ENCODE measurements around the gene C11orf52. TPM values are rescaled to one million over a fixed set of nuclear protein-coding genes. Genes with fewer than 3 reads are reported as not detected.

The C11orf52 gene
- total RNA-seq, 3 donors from 2014 or later, result not detected

DNA sequence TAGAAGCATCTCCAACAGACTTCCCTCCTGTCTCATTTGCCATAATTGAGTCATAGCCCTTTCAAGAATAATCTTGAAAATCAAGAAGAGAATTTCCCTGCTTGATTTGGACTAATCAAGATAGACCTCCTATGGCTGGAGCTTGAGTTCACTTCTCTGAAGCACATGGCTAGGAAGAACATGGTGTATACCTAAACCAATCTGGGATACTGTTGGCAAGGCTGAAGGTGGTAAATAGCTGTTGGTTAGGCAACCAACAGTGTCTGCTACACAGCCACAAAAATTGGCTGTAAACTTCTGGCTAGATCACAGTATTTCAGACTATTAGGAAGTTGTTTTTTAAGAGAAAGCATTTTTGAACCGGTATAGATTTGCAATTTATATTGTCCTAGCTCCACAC, 12.0 kb upstream of the C11orf52 start:
- no peak for ATAC-seq
- Mint-ChIP-seq H3K9me3 (peaks cover 6% of the 10 kb centered on the region), H3K4me3 (no peak overlapping the region), H3K36me3 (ENCODE audit: insufficient read depth) (no peaks in the 10 kb centered on the region), H3K4me1 (ENCODE audit: low read depth) (no peaks in the 10 kb centered on the region), H3K27me3 (ENCODE audit: low read depth) (peaks cover 18% of the 10 kb centered on the region)
- no peak for DNase-seq

DNA sequence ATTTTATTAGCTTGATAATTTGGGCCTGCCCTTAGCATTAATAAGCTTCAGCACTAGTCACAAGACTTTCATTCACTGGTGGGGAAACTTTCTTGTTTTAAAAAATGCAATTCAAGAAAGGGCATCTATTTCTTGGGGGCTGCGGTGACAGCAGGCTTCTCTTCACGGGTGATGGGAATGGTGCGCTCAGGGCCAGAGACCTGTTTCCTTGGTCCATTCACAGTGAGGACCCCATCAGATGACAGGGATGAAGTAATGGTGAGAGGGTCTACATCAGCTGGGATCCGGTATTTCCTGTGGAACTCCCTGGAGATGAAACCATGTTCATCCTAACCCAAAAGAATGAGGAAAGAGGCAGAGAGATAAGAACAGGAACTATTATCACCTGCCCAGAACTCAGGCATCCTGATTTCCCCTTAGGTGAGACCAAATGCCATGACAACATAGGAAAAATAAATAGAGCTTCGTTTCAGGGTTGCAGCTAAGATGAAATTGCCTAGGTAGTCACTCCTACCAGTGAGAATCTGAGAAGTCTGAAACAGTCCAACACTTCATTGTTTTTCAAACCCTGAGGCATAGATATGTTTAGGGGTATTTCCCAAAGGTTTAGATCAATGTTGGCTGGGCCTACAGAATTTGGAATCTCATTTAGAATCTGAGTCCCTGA, 9.9 kb upstream of the C11orf52 start:
- DNase-seq (no peak), ATAC-seq (no peak)
- H3K4me1 Mint-ChIP-seq (ENCODE audit: low read depth), result no peaks in the 10 kb centered on the region
- H3K27me3 Mint-ChIP-seq (ENCODE audit: low read depth), result peaks cover 33% of the 10 kb centered on the region
- no peak overlapping the region for H3K4me3 Mint-ChIP-seq
- no peaks in the 10 kb centered on the region for H3K36me3 Mint-ChIP-seq (ENCODE audit: insufficient read depth)
- H3K9me3 Mint-ChIP-seq, result peaks cover 6% of the 10 kb centered on the region

DNA sequence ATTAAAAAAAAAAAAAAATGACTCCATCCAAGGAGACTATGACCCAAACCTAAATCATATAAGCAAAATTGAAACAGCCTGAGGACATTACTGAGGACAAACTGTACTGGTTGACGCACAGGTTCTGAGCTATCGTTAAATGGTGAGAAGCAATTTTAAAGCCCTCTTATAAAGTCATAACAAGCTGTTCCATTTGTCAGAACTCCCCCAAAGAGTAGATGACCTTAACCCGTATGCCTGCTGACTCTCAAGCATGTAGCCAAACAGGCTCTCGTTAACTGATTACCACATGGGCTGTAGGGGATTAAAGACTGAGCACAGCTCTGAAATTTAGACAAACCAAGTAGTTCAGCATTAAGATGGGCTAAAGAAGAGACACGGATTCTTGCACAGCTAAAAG, 9.3 kb upstream of the C11orf52 start:
- H3K36me3 Mint-ChIP-seq (ENCODE audit: insufficient read depth), result no peaks in the 10 kb centered on the region
- peaks cover 39% of the 10 kb centered on the region for H3K27me3 Mint-ChIP-seq (ENCODE audit: low read depth)
- H3K4me3 Mint-ChIP-seq, result no peak overlapping the region
- peaks cover 6% of the 10 kb centered on the region for H3K9me3 Mint-ChIP-seq
- ATAC-seq (no peak), DNase-seq (no peak)
- H3K4me1 Mint-ChIP-seq (ENCODE audit: low read depth), result no peaks in the 10 kb centered on the region

DNA sequence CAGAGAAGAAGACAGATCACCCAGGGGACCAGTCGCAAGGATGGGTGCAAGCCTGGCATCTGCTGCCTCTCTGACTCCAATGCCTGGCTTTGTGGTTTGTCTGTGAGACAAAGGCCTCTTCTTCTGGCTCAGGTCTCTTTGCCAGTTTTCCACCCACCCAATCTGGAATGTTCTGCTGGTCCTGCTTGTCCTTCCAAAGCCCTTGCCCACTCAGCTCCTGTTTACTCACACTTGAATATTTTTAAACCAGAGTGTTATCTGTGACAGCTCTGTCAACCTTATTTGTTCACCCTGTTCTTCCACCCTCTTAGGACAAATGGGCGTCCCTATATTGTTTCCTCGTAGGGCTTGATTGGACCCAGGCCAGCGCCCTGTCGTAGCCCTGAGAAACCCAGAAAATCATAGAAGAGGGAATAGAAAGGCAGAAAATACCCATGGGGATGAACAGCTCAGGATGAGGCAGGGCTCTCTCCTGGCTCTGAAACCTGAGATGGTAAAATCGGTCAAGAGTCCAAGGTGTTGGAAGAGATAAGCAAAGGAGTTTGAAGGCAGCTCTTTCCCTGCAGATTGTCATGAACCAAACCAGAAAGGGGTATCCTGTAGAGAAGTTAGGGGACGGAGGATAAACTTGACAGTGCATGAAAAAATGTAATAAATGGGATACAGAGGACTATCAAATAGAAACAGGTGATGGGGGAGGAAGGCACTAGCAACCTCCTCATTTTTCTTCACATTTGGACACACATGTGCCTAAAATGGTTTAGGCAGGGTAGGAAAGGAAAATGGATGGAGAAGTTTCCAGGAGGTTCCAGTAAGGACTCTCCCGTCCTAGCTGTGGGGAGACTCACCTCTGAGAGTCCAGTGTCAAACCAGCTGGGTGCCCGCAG, 7.8 kb upstream of the C11orf52 start:
- H3K4me1 Mint-ChIP-seq (ENCODE audit: low read depth), result no peaks in the 10 kb centered on the region
- H3K9me3 Mint-ChIP-seq, result no peaks in the 10 kb centered on the region
- ATAC-seq (no peak), DNase-seq (no peak)
- H3K27me3 Mint-ChIP-seq (ENCODE audit: low read depth), result peaks cover 47% of the 10 kb centered on the region
- H3K36me3 Mint-ChIP-seq (ENCODE audit: insufficient read depth), result no peaks in the 10 kb centered on the region
- H3K4me3 Mint-ChIP-seq, result no peak overlapping the region

DNA sequence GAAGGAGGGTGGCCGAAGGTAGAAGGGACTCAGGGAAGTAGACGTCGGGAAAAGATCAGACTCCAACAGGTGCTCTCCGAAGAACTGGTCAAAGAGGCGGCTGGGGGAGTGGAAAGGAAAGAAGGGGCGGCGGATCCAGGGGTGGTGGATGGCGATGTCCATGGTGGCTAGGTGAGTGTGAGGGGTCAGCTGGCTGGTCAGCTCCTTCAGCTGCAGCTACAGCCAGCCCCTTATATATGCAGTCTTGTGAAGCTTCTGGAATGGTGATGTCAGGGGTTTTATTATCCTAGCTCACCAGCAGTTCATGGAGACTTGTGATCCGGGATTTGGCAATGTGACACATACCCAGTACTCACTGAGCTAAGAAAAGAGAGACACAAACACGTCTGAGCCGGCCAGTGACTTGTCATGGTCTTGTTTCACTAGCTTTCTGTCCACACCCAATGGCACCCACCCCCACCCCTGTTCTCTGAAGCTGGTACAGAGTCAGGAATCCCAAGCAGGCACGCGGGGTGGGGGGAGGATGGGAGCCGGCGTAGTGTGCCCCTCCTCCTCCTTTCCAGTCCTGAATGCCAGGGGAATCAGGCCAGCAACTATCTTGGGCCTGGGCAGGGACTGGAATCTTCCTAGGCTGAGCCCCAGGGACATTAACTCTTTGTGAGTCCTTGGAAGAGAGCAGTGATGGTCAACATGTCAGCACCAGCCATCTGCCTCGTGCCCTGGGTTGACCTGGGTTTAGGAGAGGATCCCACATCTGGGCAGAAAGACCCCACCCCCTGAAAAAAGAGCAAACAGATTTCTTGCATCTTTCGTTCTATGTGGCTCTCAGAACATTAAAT, 6.9 kb upstream of the C11orf52 start, which contains the start of gene CRYAB:
CRYAB (minus strand) TSS at position 208 of the 839 bp plus-strand sequence; CDS start at position 162, 46 bp downstream.
- Mint-ChIP-seq H3K36me3 (ENCODE audit: insufficient read depth) (no peaks in the 10 kb centered on the region), H3K27me3 (ENCODE audit: low read depth) (peaks cover 56% of the 10 kb centered on the region), H3K4me1 (ENCODE audit: low read depth) (no peaks in the 10 kb centered on the region), H3K4me3 (no peak within 1 kb of the TSS), H3K9me3 (no peaks in the 10 kb centered on the region)
- DNase-seq, result no peak
- no peak for ATAC-seq

DNA sequence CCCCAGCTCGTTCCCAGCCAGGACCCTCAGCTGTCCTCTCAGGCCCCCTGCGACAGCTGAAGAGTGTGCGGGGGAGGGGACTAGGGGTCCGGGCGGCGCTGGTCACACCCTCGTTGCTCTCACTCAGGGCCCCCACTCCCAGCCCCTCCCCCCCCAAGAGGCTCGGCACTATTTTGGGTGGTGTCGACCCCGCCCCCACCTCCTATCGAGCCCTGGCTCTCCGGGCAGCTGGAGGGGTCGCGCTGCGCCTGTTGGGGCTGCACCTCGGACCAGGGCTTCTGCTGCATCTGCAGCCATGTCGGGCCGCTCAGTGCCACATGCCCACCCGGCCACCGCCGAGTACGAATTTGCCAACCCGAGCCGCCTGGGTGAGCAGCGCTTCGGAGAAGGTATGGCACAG, 6.2 kb upstream of the C11orf52 start, which contains the start of gene HSPB2:
HSPB2 (plus strand) TSS at position 200 of the 400 bp plus-strand sequence; CDS start at position 296, 96 bp downstream.
- ATAC-seq (no peak), DNase-seq (no peak)
- Mint-ChIP-seq H3K4me3 (no peak within 1 kb of the TSS), H3K36me3 (ENCODE audit: insufficient read depth) (no peaks in the 10 kb centered on the region), H3K27me3 (ENCODE audit: low read depth) (peaks cover 60% of the 10 kb centered on the region), H3K9me3 (no peaks in the 10 kb centered on the region), H3K4me1 (ENCODE audit: low read depth) (no peaks in the 10 kb centered on the region)

DNA sequence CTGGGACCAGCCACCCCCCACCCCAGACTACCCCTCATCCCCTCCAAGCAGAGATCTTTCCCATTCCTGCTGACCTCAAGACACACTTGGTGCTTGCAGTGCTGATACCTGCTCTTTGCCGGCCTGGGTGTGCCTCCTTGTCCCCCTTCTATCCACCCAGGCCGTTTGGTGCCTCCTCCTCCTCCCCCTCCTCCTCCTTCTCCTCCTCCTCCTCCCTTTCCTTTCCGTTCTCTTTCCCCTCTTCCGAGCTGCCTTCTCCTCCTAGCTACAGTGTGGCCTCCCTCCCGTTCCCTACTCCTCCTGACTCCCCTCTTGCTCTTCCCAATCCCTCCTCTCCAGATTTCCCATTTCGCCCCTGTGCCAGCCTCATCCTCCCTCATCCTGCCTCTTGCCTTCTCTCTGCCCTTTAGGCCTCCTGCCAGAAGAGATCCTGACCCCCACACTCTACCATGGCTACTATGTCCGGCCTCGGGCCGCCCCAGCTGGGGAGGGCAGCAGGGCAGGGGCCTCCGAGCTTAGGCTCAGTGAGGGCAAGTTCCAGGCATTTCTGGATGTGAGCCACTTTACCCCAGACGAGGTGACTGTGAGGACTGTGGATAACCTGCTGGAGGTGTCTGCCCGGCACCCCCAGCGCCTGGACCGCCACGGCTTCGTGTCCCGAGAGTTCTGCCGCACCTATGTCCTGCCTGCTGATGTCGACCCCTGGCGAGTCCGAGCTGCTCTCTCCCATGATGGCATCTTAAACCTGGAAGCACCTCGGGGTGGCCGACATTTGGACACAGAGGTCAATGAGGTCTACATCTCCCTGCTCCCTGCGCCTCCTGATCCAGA, 5.5 kb upstream of the C11orf52 start:
- no peak for ATAC-seq
- DNase-seq, result no peak
- Mint-ChIP-seq H3K4me3 (no peak overlapping the region), H3K36me3 (ENCODE audit: insufficient read depth) (no peaks in the 10 kb centered on the region), H3K4me1 (ENCODE audit: low read depth) (no peaks in the 10 kb centered on the region), H3K9me3 (no peaks in the 10 kb centered on the region), H3K27me3 (ENCODE audit: low read depth) (peaks cover 65% of the 10 kb centered on the region)

DNA sequence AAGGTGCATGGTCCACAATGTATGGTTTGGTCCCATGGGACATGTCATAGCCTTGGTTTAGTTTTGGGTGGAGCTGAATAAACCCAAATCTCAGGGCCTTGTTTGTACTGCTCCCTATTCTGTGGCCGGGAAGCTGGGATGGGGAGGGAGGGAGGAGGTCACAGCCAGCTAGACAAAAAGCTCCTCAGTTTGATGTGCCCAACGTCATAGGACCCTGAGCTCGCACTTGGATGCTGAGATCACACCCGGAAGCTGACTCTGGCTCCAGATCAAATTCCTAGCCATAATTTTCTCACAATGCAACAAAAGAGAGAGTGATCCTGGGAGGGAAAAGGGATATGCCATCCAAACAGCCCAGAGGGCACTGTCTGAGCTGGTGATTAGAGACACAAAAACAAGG, 4.7 kb upstream of the C11orf52 start:
- Mint-ChIP-seq H3K9me3 (no peaks in the 10 kb centered on the region), H3K27me3 (ENCODE audit: low read depth) (peaks cover 66% of the 10 kb centered on the region), H3K4me3 (no peak overlapping the region), H3K4me1 (ENCODE audit: low read depth) (no peaks in the 10 kb centered on the region), H3K36me3 (ENCODE audit: insufficient read depth) (no peaks in the 10 kb centered on the region)
- DNase-seq (no peak), ATAC-seq (no peak)

DNA sequence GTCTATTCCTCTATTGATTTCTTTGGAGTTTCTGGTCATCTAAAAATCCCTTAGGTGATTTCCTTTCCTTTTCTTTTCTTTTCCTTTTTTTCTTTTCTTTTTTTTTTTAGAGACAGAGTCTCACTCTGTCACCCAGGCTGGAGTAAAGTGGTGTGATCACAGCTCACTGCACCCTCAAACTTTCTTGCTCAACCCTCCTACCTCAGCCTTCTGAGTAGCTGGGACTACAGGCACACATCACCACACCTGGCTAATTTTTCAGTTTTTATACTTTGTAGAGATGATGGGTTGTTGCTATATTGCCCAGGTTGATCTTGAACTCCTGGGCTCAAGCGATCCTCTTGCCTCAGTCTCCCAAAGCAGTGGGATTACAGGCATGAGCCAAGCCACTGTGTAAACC, 1.9 kb upstream of the C11orf52 start:
- Mint-ChIP-seq H3K36me3 (ENCODE audit: insufficient read depth) (no peaks in the 10 kb centered on the region), H3K4me1 (ENCODE audit: low read depth) (no peaks in the 10 kb centered on the region), H3K27me3 (ENCODE audit: low read depth) (peaks cover 55% of the 10 kb centered on the region), H3K4me3 (no peak overlapping the region), H3K9me3 (no peaks in the 10 kb centered on the region)
- no peak for ATAC-seq
- no peak for DNase-seq

DNA sequence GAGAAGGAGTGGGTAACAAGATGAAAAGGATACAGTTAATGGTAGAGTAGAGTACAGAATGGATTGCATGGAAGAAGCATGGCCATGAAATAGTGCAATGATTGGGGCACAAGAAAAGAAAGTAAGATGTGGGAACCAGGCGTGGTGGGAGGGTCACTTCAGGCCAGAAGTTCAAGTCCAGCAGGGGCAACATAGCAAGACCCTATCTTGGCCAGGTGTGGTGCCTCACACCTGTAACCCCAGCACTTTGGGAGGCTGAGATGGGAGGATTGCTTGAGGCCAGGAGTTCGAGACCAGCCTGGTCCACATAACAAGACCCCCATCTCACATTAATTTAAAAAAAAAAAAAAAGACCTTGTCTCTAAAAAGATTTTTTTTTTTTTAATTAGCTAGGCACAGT, 1.4 kb upstream of the C11orf52 start:
- no peak for ATAC-seq
- no peaks in the 10 kb centered on the region for H3K9me3 Mint-ChIP-seq
- H3K4me1 Mint-ChIP-seq (ENCODE audit: low read depth), result no peaks in the 10 kb centered on the region
- H3K4me3 Mint-ChIP-seq, result no peak overlapping the region
- no peak for DNase-seq
- no peaks in the 10 kb centered on the region for H3K36me3 Mint-ChIP-seq (ENCODE audit: insufficient read depth)
- H3K27me3 Mint-ChIP-seq (ENCODE audit: low read depth), result peaks cover 52% of the 10 kb centered on the region

DNA sequence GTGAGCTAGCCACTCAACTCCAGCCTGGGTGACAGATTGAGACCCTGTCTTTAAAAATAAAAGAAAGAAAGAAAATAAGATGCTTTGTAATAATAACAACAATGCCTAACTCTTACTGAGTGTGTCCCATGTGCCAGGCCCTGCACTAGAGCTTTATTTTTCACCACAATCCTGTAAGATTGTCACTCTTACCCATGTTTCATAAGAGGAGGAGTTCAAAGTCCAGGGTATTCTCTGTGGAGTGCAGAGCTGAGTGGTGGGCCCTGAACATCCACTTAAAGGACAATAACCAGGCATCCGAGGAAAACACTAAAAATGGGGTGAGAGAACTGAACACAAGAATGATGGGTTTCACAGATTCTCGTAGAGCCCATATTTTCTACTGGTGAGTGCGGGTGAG, 925 bp upstream of the C11orf52 start:
- Mint-ChIP-seq H3K9me3 (no peaks in the 10 kb centered on the region), H3K36me3 (ENCODE audit: insufficient read depth) (no peaks in the 10 kb centered on the region), H3K4me3 (no peak overlapping the region), H3K4me1 (ENCODE audit: low read depth) (no peaks in the 10 kb centered on the region), H3K27me3 (ENCODE audit: low read depth) (peaks cover 52% of the 10 kb centered on the region)
- ATAC-seq, result no peak
- no peak for DNase-seq

DNA sequence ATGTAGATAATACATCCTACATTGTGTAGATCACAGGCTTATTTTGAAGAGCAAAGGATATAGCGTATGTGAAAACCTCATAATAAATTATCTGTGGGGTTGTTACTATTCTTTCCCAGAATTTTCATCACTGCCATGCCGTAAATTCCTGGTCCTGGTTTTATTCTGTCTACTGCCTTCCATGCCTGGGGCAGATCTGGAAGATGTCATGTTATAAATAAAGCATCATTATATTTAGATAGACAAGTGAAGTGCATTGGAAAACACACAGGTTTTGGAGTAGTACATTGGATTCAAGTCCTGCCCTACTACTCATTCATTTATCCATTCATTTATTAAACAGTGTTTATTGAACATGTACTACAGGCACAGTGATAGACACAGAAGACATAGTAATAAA, 2.2 kb downstream of the C11orf52 start:
- Mint-ChIP-seq H3K27me3 (ENCODE audit: low read depth) (peaks cover 29% of the 10 kb centered on the region), H3K4me1 (ENCODE audit: low read depth) (no peaks in the 10 kb centered on the region), H3K4me3 (no peak overlapping the region), H3K9me3 (no peaks in the 10 kb centered on the region), H3K36me3 (ENCODE audit: insufficient read depth) (no peaks in the 10 kb centered on the region)
- DNase-seq (no peak), ATAC-seq (no peak)

DNA sequence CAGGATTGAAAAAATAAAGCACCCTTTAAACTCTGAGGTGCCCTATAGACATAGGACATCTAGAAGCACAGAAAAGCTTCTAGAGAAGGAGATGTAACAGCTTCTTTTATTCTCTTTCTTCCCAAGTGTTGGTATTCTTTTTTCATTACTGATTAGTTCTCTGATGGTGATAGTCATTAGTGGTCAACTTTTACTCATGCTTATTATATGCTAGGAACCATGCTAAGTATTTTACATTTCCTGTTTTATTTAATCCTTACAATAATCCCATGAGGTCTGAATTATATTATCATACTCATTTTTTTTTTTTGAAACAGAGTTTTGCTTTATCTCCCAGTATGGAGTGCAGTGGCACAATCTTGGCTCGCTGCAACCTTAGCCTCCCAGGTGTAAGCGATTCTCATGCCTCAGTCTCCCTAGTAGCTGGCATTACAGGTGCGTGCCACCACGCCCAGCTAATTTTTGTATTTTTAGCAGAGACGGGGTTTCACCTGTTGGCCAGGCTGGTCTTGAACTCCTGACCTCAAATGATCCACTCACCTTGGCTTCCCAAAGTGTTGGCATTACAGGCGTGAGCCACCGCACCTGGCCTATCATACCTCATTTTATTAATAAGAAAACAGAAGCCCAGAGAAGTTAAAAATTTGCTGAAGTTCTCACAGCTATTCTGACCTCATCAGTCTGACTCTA, 3.0 kb downstream of the C11orf52 start:
- no peak for ATAC-seq
- no peaks in the 10 kb centered on the region for H3K36me3 Mint-ChIP-seq (ENCODE audit: insufficient read depth)
- peaks cover 4% of the 10 kb centered on the region for H3K4me1 Mint-ChIP-seq (ENCODE audit: low read depth)
- no peaks in the 10 kb centered on the region for H3K9me3 Mint-ChIP-seq
- peaks cover 21% of the 10 kb centered on the region for H3K27me3 Mint-ChIP-seq (ENCODE audit: low read depth)
- no peak overlapping the region for H3K4me3 Mint-ChIP-seq
- no peak for DNase-seq
